Lung (tissue), 12 donors: ENCODE results near the gene PNLDC1. TPM values are rescaled to one million over a fixed set of nuclear protein-coding genes. Genes with fewer than 3 reads are reported as not detected.

ENCODE experiments used
- ATAC-seq: fragments of 200-7000 bp; cut with Tn5 transposase; one replicate; pipeline ENCODE4 v1.9.1; 2020; ENCODE audit warnings: moderate number of reproducible peaks; ENCODE audit not compliant: insufficient read depth, low FRiP score
- DNase-seq, 3 donors: peaks; one replicate each; pipeline ENCODE4 v3.0.0-alpha.2; 2013 to 2017
- H3K27ac ChIP-seq, 2 donors: one replicate each; pipeline ENCODE4 v1.5.1; 2013; ENCODE audit warnings: mild to moderate bottlenecking in 2 of 2, moderate library complexity in 2 of 2, control low read depth in 1 of 2, inconsistent platforms in 1 of 2, low read depth in 1 of 2, low read length in 1 of 2
- H3K27me3 ChIP-seq, 3 donors: one replicate each; pipeline ENCODE4 v1.5.1; 2013; ENCODE audit warnings: low read length in 2 of 3; ENCODE audit not compliant: control insufficient read depth in 3 of 3, insufficient read depth in 3 of 3
- H3K36me3 ChIP-seq, 4 donors: one replicate each; pipeline ENCODE4 v1.5.1; 2013; ENCODE audit warnings: low read length in 4 of 4, mild to moderate bottlenecking in 1 of 4, moderate library complexity in 1 of 4; ENCODE audit not compliant: control insufficient read depth in 4 of 4, insufficient read depth in 4 of 4
- H3K4me1 ChIP-seq, 5 donors: one replicate each; pipeline ENCODE4 v1.5.1; 2013; ENCODE audit warnings: low read length in 5 of 5, mild to moderate bottlenecking in 2 of 5, moderate library complexity in 1 of 5; ENCODE audit not compliant: control insufficient read depth in 5 of 5, insufficient read depth in 5 of 5
- H3K4me3 ChIP-seq: one replicate; pipeline ENCODE4 v1.5.1; 2013; ENCODE audit warnings: mild to moderate bottlenecking, control low read depth, moderate library complexity
- H3K9ac ChIP-seq, 2 donors: one replicate each; pipeline ENCODE4 v1.5.1; 2013; ENCODE audit warnings: low read length in 2 of 2, control low read depth in 1 of 2; ENCODE audit not compliant: insufficient read depth in 1 of 2
- H3K9me3 ChIP-seq, 4 donors: one replicate each; pipeline ENCODE4 v1.5.1; 2013; ENCODE audit warnings: low read length in 3 of 4, mild to moderate bottlenecking in 1 of 4, moderate library complexity in 1 of 4; ENCODE audit not compliant: control insufficient read depth in 4 of 4, insufficient read depth in 3 of 4
- WGBS, 2 donors: extraction: QIAGEN DNeasy Blood & Tissue Kit; methylation state at CpG; one replicate each; pipeline ENCODE4 v1.1.7; 2013; 5-methylcytosine and 5-hydroxymethylcytosine counted together
- polyA plus RNA-seq, 2 donors: library from polyadenylated mRNA; stranded (reverse); fragments of 200-250 nt; gene quantifications; one replicate each; pipeline ENCODE4 v1.2.1, GENCODE V29; 2013
- total RNA-seq, 2 donors: library from RNA; depleted of rRNA in 1 of 2; stranded (reverse); fragments of >200 nt in 1 of 2; gene quantifications; one replicate each; pipeline ENCODE4 v1.2.1, GENCODE V29; 2014 to 2021
- TF ChIP-seq, protein P1 (sequence below): IDR thresholded peaks from 2 replicates; pipeline ENCODE4 v1.5.1; 2012; ENCODE audit warnings: mild to moderate bottlenecking; ENCODE audit errors: control extremely low read depth, extremely low read depth
- donor health status: control.
- donor health status: control.
- donor health status: Bipolar disorder and iron deficiency.
- donor health status: healthy.
- donor health status: DM: yes; HTN: yes; CAD: no.

The PNLDC1 gene
- total and polyA plus RNA-seq, 4 donors, result 0.14 to 0.28 (median 0.21) TPM

DNA sequence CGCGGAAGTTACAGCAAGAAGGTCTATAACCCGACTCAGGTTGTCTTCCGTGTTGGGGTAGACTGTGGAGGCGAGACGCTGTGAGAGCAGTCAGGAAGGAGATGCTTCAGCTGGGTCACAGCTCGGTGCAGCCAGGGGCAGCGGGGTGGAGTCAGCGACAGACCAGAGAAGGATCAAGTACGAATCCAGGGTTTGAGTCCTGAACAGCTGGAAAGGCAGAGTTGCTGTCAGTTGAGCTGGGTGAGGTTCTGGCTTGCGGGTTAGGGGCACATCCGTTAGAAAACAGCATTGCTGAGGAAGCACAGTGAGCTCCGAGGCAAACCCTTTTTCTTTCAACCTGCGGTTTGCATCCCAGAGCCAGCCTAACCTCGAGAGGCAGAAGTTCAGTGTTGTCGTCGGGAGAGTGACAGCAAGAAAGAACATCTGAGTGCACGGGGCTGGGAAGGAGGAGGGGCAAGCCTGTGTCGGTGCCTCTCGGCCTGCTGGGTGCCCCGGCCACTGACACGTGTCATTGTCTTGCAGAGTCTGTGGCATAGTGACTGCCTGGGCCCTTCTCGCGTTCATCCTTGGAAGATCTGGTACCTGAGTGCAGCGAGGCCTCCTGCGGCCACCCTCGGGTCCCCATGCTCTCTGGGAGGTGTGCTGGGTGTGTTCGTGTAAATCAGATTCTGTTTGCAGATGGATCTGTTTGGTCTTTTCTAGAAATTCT lies 20.0 kb downstream of the PNLDC1 start:
- WGBS, 2 donors, result 40 to 50% methylated on average over 28 of the region's 28 CpGs

DNA sequence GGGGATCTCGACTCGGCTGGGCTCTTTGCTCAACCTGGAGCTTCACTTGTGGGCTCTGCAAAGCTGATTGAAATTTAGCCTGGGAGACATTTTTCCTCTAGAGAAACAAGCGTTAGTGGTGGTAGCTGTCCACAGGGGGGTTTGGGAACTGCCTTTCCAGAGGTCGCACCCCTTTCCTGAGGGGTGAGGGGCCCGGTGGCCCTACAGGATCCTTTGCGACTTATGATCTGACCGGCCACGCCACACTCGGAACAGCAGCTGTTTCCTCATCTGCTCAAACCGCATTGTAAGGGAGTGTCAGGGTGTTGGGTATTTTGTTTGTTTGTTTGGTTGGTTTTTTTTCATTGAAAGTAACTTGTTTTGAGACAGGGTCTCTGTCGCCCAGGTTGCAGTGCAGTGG lies 21.0 kb downstream of the PNLDC1 start:
- TF ChIP-seq, protein P1, sequence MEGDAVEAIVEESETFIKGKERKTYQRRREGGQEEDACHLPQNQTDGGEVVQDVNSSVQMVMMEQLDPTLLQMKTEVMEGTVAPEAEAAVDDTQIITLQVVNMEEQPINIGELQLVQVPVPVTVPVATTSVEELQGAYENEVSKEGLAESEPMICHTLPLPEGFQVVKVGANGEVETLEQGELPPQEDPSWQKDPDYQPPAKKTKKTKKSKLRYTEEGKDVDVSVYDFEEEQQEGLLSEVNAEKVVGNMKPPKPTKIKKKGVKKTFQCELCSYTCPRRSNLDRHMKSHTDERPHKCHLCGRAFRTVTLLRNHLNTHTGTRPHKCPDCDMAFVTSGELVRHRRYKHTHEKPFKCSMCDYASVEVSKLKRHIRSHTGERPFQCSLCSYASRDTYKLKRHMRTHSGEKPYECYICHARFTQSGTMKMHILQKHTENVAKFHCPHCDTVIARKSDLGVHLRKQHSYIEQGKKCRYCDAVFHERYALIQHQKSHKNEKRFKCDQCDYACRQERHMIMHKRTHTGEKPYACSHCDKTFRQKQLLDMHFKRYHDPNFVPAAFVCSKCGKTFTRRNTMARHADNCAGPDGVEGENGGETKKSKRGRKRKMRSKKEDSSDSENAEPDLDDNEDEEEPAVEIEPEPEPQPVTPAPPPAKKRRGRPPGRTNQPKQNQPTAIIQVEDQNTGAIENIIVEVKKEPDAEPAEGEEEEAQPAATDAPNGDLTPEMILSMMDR, result no peak
- Histone ChIP-seq H3K9me3 (no peaks in the 10 kb centered on the region), H3K4me1 (peaks cover 0 to 7% (median 0%) of the 10 kb centered on the region in 5 donors), H3K36me3 (no peaks in the 10 kb centered on the region), H3K9ac (no peak overlapping the region), H3K27me3 (no peaks in the 10 kb centered on the region), H3K4me3 (no peak overlapping the region), H3K27ac (no peak overlapping the region)
- WGBS, 2 donors, result 30 to 68% methylated on average over 11 of the region's 11 CpGs
- ATAC-seq (no peak), DNase-seq (no peak)

More for the DNA sequence above, 20.0 kb downstream of the PNLDC1 start:
- Histone ChIP-seq H3K4me1 (peaks cover 0 to 7% (median 0%) of the 10 kb centered on the region in 5 donors), H3K27ac (no peak overlapping the region), H3K4me3 (no peak overlapping the region), H3K27me3 (no peaks in the 10 kb centered on the region), H3K9ac (no peak overlapping the region), H3K36me3 (no peaks in the 10 kb centered on the region), H3K9me3 (no peaks in the 10 kb centered on the region)
- no peak for DNase-seq
- ATAC-seq, result no peak
- TF ChIP-seq, protein P1, result no peak

DNA sequence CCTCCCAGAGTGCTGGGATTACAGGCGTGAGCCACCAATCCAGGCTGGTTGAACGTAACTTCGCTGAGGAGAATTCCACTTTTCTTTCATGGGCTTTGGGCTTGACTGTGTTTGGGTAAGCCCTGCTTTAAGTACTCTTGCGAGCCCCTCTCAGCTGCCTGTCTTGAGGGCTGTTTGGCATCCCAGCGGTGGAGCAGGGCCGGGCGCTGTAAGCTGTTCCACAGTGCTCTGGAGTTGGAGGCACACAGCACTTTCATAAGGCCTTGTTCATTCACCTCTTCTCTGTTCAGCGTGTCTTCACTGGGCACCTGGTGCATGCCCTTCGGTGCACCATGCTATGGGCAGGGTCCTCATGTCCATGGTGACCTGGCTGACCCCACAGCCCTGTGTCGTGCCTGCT lies 21.6 kb downstream of the PNLDC1 start:
- no peak for ATAC-seq
- TF ChIP-seq, protein P1, result no peak
- Histone ChIP-seq H3K27me3 (no peaks in the 10 kb centered on the region), H3K36me3 (no peaks in the 10 kb centered on the region), H3K4me1 (peaks cover 0 to 7% (median 0%) of the 10 kb centered on the region in 5 donors), H3K27ac (no peak overlapping the region), H3K9ac (no peak overlapping the region), H3K9me3 (no peaks in the 10 kb centered on the region), H3K4me3 (no peak overlapping the region)
- DNase-seq, result peak in 2 of 3 donors; percentile 35 to 48
- WGBS, 2 donors, result 77 to 95% methylated on average over 10 of the region's 10 CpGs
